Activated T-helper 2 cell treated with anti-CD3 and anti-CD28 coated beads, Interferon-gamma antibody, Interleukin-2, Interleukin-4, amounts not matched to agents 10 μg/mL and 5 μg/mL and 100 μg/mL, durations not matched to agents 14 hours and 24 hours and 36 hours (primary cell): ENCODE results near the gene CHST15. TPM values are rescaled to one million over a fixed set of nuclear protein-coding genes. Genes with fewer than 3 reads are reported as not detected.

Experiments
- DNase-seq: peaks from one replicate; pipeline ENCODE4 v3.0.0; 2021; ENCODE audit warnings: low spot score
- H3K27ac Mint-ChIP-seq: one replicate; pipeline ENCODE4 v1.8.0; 2021; ENCODE audit warnings: mixed read lengths
- H3K27me3 Mint-ChIP-seq: one replicate; pipeline ENCODE4 v1.8.0; 2021; ENCODE audit warnings: low read depth, mixed read lengths
- H3K36me3 Mint-ChIP-seq: one replicate; pipeline ENCODE4 v1.8.0; 2021; ENCODE audit warnings: low read depth, mixed read lengths
- H3K4me1 Mint-ChIP-seq: one replicate; pipeline ENCODE4 v1.8.0; 2021; ENCODE audit warnings: low read depth, mixed read lengths
- H3K4me3 Mint-ChIP-seq: one replicate; pipeline ENCODE4 v1.8.0; 2021; ENCODE audit warnings: low read depth, mild to moderate bottlenecking, moderate library complexity, mixed read lengths
- H3K9me3 Mint-ChIP-seq: one replicate; pipeline ENCODE4 v1.8.0; 2021; ENCODE audit warnings: mixed read lengths
- intact Hi-C: fragments of 100-400 bp; cut with micrococcal nuclease; formaldehyde crosslinking; loops from one replicate; pipeline ENCODE4 v1.15.1; 2023
- total RNA-seq: library from RNA; stranded (reverse); gene quantifications from 2 replicates; pipeline ENCODE4 v1.2.3, GENCODE V29; 2022

Gene CHST15
- total RNA-seq, 1 donor from 2014 or later = not detected

- no peaks in the 10 kb centered on the region for H3K36me3 Mint-ChIP-seq
- no peak for DNase-seq
- no peak overlapping the region for H3K4me3 Mint-ChIP-seq
- no peaks in the 10 kb centered on the region for H3K9me3 Mint-ChIP-seq
- H3K4me1 Mint-ChIP-seq = no peaks in the 10 kb centered on the region
- H3K27me3 Mint-ChIP-seq = no peaks in the 10 kb centered on the region
- intact Hi-C loops = no loop called here
- H3K27ac Mint-ChIP-seq = no peak overlapping the region
Measured at GRCh38 chr10:124027031-124027611, 66.3 kb downstream of the CHST15 start.

GRCh38 chr10:124026589-124026939 lies 66.8 kb downstream of the CHST15 start:
- Mint-ChIP-seq H3K4me3 (no peak overlapping the region), H3K27ac (no peak overlapping the region), H3K9me3 (no peaks in the 10 kb centered on the region), H3K4me1 (no peaks in the 10 kb centered on the region), H3K36me3 (no peaks in the 10 kb centered on the region), H3K27me3 (no peaks in the 10 kb centered on the region)
- intact Hi-C loops = no loop called here
- no peak for DNase-seq

DNA sequence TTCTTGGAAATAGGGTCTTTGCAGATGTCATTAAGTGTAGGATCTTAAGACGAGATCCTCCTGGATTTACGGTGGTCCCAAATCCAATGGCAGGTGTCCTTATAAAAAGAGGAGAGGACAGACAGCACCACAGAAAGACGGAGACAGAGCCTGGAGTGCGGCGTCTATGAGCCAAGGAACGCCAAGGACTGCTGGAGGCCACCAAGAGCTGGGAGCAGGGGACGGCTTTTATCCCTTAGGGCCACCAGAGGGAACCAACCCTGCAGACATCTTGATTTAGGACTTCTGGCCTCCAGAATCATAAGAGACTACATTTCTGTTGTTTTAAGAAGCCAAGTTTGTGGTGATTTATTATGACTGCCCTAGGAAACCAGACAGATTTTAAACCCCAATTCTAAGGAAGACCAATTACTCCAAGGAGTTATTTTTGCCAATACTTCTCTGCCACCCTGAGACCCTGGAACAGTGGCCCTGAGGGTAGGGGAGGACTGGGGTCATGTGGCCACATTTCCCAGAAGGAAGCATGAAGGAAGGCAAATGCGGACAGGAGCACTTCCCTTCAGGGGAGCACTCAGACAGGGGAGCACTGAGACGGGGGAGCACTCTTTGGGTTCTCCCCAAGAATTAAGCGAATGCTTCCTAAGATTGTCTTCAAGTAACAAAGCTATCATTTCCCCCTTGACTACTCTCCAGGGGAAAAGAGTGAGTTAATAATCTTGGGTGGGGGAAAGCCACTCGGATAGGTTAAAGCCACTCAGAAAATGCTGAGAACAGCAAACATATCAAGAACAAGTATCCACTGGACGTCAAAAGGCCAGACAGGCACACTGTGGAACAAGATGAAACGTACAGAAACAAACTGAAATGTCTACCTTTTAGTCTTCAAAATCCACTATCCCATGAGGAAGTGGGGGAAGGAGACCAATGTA lies 67.5 kb downstream of the CHST15 start:
- H3K27me3 Mint-ChIP-seq = no peaks in the 10 kb centered on the region
- no peaks in the 10 kb centered on the region for H3K4me1 Mint-ChIP-seq
- intact Hi-C loops = no loop called here
- H3K36me3 Mint-ChIP-seq = no peaks in the 10 kb centered on the region
- H3K4me3 Mint-ChIP-seq = no peak overlapping the region
- no peaks in the 10 kb centered on the region for H3K9me3 Mint-ChIP-seq
- no peak for DNase-seq
- no peak overlapping the region for H3K27ac Mint-ChIP-seq

DNA sequence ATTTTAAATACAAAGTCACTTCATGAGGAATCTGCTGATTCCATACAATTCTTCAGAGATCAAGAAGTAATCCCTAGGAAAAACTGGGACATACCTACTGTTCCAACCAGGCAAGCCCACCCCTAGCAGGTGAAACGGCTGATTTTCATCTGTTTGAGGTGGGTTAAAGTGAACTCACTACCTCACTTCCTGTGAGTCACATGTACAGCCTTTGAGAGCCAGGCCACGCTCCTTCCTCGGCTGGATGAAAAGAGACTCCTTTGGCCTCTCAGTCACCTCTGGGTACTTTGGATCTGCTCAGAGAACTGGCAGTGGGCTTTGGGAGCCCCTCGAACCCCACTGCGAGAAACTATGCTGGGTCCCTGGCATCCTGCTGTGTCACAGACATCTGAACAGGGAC lies 68.2 kb downstream of the CHST15 start:
- Mint-ChIP-seq H3K36me3 (no peaks in the 10 kb centered on the region), H3K27ac (no peak overlapping the region)

DNA sequence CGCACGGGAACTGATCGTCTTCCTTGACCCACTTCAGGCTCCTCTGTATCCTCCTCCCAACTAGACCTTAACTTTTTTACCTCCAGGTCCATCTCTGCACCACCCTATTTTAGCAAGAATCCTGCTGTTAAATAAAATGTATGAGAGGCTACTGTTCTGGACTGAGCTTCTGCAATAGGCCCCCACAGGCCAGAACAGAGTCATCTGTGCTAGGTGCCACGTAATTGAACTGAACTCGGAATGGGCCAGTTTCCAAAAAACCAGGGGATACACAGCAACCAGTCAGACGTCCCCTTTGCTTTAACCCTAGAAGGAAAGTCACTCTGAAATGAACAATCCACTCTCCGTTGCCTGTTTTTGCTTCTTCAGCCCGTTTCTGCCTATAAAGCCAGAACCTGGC lies 71.3 kb downstream of the CHST15 start:
- no peak overlapping the region for H3K4me3 Mint-ChIP-seq
- intact Hi-C loops = no loop called here
- no peak overlapping the region for H3K27ac Mint-ChIP-seq
- no peaks in the 10 kb centered on the region for H3K9me3 Mint-ChIP-seq
- H3K27me3 Mint-ChIP-seq = no peaks in the 10 kb centered on the region
- H3K4me1 Mint-ChIP-seq = no peaks in the 10 kb centered on the region
- DNase-seq = no peak
- no peaks in the 10 kb centered on the region for H3K36me3 Mint-ChIP-seq

More for the DNA sequence above, 68.2 kb downstream of the CHST15 start:
- intact Hi-C loops = no loop called here
- H3K9me3 Mint-ChIP-seq = no peaks in the 10 kb centered on the region
- H3K4me1 Mint-ChIP-seq = no peaks in the 10 kb centered on the region
- no peak overlapping the region for H3K4me3 Mint-ChIP-seq
- no peaks in the 10 kb centered on the region for H3K27me3 Mint-ChIP-seq
- DNase-seq = no peak

DNA sequence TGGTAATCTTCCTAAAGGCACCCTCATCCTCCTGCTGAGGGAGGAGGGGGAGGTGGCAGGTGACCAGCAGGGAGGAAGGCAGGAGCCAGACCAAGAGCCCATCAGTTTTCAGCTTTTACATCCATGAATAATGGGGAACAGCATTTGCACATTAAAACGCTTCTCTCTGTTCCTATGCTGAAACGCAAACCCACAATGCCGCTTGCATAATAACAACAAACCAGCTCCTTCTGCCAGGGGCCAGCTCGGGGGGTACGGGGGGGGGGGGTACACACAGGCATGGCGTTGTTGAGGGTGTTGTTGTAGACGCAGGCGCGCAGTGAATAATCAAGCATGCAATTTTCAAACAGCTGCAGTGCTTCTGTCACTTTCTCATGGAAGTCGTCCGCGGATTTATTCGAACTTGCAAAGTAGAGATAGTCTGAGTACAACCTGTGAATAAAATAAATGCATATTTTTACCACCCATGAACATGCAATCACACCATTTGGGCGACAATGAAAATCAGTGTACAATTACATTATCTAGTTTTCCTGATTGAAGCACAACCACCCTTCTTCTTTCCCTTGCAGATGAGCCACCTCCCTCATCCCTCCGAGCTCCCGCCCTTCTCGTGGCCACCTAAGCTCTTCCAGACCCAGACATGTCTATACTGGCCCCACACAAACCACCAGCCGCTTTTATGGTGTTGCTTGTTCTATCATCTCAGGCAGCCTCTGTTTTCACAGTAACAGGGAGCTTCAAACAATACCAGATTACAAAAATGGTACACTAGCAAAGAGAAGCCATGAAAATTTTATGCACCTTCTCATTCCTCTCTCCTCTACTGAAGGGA lies 72.2 kb downstream of the CHST15 start:
- intact Hi-C loops = no loop called here
- Mint-ChIP-seq H3K27me3 (no peaks in the 10 kb centered on the region), H3K27ac (no peak overlapping the region), H3K4me1 (no peaks in the 10 kb centered on the region), H3K36me3 (no peaks in the 10 kb centered on the region), H3K9me3 (no peaks in the 10 kb centered on the region), H3K4me3 (no peak overlapping the region)
- no peak for DNase-seq

DNA sequence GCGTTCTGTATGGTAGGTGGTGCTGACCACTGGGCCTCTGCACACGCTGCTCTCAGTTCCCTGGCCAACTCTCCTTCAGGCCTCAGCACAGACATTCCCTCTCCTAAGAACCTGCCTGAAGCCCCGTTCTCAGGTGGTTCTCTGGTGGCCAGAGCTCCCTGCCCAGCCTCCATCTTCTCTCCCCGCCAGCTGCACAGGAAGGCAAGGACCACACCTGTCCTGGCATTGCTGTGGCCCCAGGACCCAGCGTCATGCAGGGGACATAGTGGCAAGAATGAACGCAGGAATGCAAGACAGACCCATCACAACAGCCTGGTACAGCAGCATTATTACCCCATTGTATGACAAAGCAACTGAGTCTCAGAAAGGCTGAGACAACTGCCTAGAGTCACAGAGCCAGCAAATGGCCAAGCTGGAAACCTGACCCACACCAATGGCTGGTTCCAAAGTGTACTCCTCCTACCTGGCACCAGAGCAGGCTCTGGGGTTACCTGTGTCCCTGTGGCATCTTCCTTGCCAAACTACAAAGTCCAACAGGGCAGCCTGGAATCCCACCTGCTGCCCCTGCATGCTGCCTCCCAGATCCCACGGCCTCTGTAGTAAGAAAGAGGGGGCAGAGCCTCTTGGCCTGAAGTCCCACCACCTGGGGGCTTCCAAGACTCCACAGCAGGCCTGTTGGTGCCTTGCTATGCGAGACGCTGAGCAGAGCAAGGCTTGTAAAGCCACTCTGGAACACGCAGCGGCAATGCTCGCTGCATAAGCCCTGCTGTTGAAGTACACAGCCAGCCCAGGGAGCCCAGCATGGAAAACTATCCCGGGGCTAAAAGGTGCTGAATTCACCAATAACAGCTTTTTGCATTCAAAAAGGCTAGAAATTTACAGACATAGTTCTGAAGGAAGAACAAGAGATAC lies 73.3 kb downstream of the CHST15 start:
- no peak for DNase-seq
- intact Hi-C loops = no loop called here
- Mint-ChIP-seq H3K9me3 (no peaks in the 10 kb centered on the region), H3K27ac (no peak overlapping the region), H3K36me3 (no peaks in the 10 kb centered on the region), H3K4me1 (no peaks in the 10 kb centered on the region), H3K27me3 (no peaks in the 10 kb centered on the region), H3K4me3 (no peak overlapping the region)

DNA sequence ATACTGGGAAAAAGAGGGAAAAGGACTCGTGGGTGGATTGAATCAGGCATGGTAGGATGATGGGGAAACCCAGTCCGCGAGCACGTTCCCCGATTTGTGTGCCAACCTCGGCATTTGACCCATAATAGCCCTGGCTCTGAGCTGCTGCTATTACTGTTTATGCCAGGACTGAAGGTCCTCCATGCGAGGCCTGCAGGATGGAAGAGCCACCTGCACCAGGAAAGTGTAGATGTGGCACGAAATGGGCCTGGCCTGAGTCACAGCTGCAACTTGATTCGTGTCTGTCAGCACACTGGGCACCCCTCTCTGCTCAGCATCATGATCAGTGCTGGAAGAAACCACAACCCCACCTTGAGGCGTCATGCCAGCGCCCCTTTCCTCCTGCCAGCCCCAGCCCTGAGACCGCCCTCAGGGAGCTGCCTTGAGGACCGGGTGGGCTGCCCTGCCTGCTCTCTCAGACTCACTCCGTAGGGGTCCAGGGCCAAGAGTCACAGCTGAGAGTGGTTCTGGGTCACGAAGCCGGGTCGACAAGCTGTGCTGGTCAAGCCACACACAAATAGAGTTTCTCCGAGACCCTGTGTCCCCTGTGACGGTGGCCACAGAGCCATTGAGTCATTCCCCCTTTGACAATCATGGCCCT lies 74.4 kb downstream of the CHST15 start:
- no peak overlapping the region for H3K27ac Mint-ChIP-seq
- H3K9me3 Mint-ChIP-seq = peaks cover 3% of the 10 kb centered on the region
- H3K36me3 Mint-ChIP-seq = no peaks in the 10 kb centered on the region
- H3K27me3 Mint-ChIP-seq = no peaks in the 10 kb centered on the region
- DNase-seq = no peak
- H3K4me3 Mint-ChIP-seq = no peak overlapping the region
- intact Hi-C loops = no loop called here
- H3K4me1 Mint-ChIP-seq = no peaks in the 10 kb centered on the region

DNA sequence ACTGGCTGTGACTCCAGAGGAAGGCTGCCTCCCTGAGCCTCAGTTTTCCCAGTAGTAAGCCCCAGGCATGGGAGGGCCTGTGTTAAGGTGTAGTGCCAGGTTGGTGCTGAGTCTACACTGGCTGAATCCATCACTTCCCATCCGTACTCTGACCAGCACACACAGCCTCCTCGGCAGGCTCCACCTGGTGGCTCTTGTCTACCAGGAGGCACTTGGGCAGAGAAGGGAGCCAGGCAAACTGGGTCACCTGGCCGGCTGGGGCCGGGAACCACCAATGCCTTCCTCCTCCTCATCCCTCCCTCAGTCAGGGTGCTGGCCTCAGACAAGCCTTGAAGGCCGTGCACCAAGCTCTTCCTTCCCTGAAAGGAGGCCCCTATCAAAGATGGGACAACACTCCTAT lies 75.7 kb downstream of the CHST15 start:
- Mint-ChIP-seq H3K4me3 (no peak overlapping the region), H3K27ac (no peak overlapping the region), H3K9me3 (peaks cover 11% of the 10 kb centered on the region), H3K36me3 (no peaks in the 10 kb centered on the region), H3K4me1 (no peaks in the 10 kb centered on the region), H3K27me3 (no peaks in the 10 kb centered on the region)
- DNase-seq = no peak
- intact Hi-C loops = no loop called here

DNA sequence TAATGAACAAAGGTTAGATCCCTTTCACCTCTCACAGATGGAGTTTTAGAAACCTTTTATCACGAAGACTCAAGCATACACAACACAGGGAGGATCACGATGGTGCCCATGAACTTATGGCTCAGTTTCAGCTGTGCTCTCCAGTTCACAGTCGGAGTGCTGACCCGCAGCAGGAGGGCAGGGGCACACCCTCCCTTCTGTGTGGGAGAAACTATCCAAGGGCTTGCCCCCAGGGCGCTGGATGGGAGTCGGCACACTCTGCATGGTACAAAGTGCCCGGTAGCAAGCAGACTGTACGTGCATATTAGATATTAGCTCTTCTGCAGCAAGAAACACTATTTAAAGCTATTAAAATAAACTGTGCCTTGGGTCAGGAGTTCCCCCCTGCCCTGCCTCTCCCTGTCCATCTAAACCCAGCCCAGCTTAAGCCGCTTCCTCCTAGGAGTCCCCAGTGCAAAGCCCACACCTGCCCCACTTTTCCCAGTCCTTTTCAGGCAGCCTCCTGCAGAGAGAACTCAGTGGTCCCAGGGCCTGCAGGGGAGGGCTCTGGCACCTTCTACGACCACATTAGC lies 76.5 kb downstream of the CHST15 start:
- no peak for DNase-seq
- Mint-ChIP-seq H3K27ac (no peak overlapping the region), H3K4me1 (no peaks in the 10 kb centered on the region), H3K9me3 (peaks cover 11% of the 10 kb centered on the region), H3K27me3 (no peaks in the 10 kb centered on the region), H3K4me3 (no peak overlapping the region), H3K36me3 (no peaks in the 10 kb centered on the region)
- intact Hi-C loops = no loop called here

GRCh38 chr10:124015991-124016390 lies 77.4 kb downstream of the CHST15 start:
- Mint-ChIP-seq H3K4me1 (no peaks in the 10 kb centered on the region), H3K27ac (no peak overlapping the region), H3K27me3 (no peaks in the 10 kb centered on the region), H3K4me3 (no peak overlapping the region), H3K9me3 (peaks cover 11% of the 10 kb centered on the region), H3K36me3 (no peaks in the 10 kb centered on the region)
- intact Hi-C loops = no loop called here
- DNase-seq = no peak
